Mesendoderm (in vitro differentiated cells): ENCODE measurements around the gene EIF2D.

Experiments used
- DNase-seq: peaks from one replicate; pipeline ENCODE4 v3.0.0; 2013
- H2AK5ac ChIP-seq: 2 replicates; pipeline ENCODE4 v1.6.1; 2013; ENCODE audit warnings: low read length, inconsistent platforms
- H2BK120ac ChIP-seq: 2 replicates; pipeline ENCODE4 v1.6.1; 2013; ENCODE audit warnings: low read depth, mild to moderate bottlenecking, low read length, moderate library complexity, mixed read lengths
- H2BK15ac ChIP-seq: replicated peaks from 2 replicates; pipeline ENCODE4 v1.6.1; 2013; ENCODE audit warnings: low read depth, mild to moderate bottlenecking, moderate library complexity
- H2BK5ac ChIP-seq: 2 replicates; pipeline ENCODE4 v1.6.1; 2013; ENCODE audit warnings: low read length, inconsistent platforms
- H3K18ac ChIP-seq: 2 replicates; pipeline ENCODE4 v1.6.1; 2013; ENCODE audit warnings: mild to moderate bottlenecking, low read length, mixed read lengths
- H3K23ac ChIP-seq: one replicate; pipeline ENCODE4 v1.6.1; 2013; ENCODE audit warnings: low read length
- H3K27ac ChIP-seq: 2 replicates; pipeline ENCODE4 v1.5.1; 2013; ENCODE audit warnings: low read depth, mild to moderate bottlenecking, inconsistent platforms, low read length, moderate library complexity
- H3K27me3 ChIP-seq: 2 replicates; pipeline ENCODE4 v1.6.1; 2013; ENCODE audit warnings: low read length, control low read depth, mild to moderate bottlenecking, inconsistent platforms; ENCODE audit not compliant: insufficient read depth, poor library complexity
- H3K36me3 ChIP-seq: 2 replicates; pipeline ENCODE4 v1.6.1; 2013; ENCODE audit warnings: low read length, inconsistent platforms; ENCODE audit not compliant: control insufficient read depth, insufficient read depth
- H3K4ac ChIP-seq: one replicate; pipeline ENCODE4 v1.6.1; 2013; ENCODE audit warnings: low read depth, mild to moderate bottlenecking, low read length, moderate library complexity
- H3K4me1 ChIP-seq: 2 replicates; pipeline ENCODE4 v1.6.1; 2013; ENCODE audit warnings: low read depth, low read length, inconsistent platforms; ENCODE audit not compliant: control insufficient read depth
- H3K4me2 ChIP-seq: 2 replicates; pipeline ENCODE4 v1.6.1; 2013; ENCODE audit warnings: low read length
- H3K4me3 ChIP-seq: 2 replicates; pipeline ENCODE4 v1.5.1; 2013; ENCODE audit warnings: mild to moderate bottlenecking, low read length
- H3K56ac ChIP-seq: one replicate; pipeline ENCODE4 v1.6.1; 2013; ENCODE audit warnings: low read length
- H3K79me1 ChIP-seq: 2 replicates; pipeline ENCODE4 v1.6.1; 2013; ENCODE audit warnings: low read length, inconsistent platforms
- H3K79me2 ChIP-seq: 2 replicates; pipeline ENCODE4 v1.6.1; 2013; ENCODE audit warnings: mild to moderate bottlenecking, low read length; ENCODE audit not compliant: control insufficient read depth, insufficient read depth
- H3K9ac ChIP-seq: 2 replicates; pipeline ENCODE4 v1.6.1; 2013; ENCODE audit warnings: low read length, inconsistent platforms
- H4K5ac ChIP-seq: one replicate; pipeline ENCODE4 v1.6.1; 2013; ENCODE audit warnings: low read length
- H4K8ac ChIP-seq: one replicate; pipeline ENCODE4 v1.6.1; 2013; ENCODE audit warnings: low read depth, mild to moderate bottlenecking, control low read depth, low read length, moderate library complexity
- WGBS: extraction: QIAGEN DNeasy Blood & Tissue Kit; methylation state at CpG from one replicate; pipeline ENCODE4 v1.1.7; 2013; ENCODE audit warnings: low lambda C conversion rate, missing lambda C conversion rate; ENCODE audit not compliant: insufficient coverage; ENCODE audit errors: extremely low coverage; 5-methylcytosine and 5-hydroxymethylcytosine counted together

The EIF2D gene

GRCh38 chr1:206657751-206658150 is 45.5 kb upstream of the EIF2D start:
- H3K79me2 ChIP-seq: no peaks in the 10 kb centered on the region
- H3K4ac ChIP-seq: no peak overlapping the region
- peak; percentile 73 for DNase-seq
- no peak overlapping the region for H2BK120ac ChIP-seq
- H3K27ac ChIP-seq: no peak overlapping the region
- H2BK15ac ChIP-seq: no peak overlapping the region
- peak overlapping the region; percentile 52 for H3K56ac ChIP-seq
- no peaks in the 10 kb centered on the region for H3K36me3 ChIP-seq
- no peak overlapping the region for H4K8ac ChIP-seq
- H3K18ac ChIP-seq: no peak overlapping the region
- H2AK5ac ChIP-seq: no peak overlapping the region
- H2BK5ac ChIP-seq: no peak overlapping the region
- peaks cover 7% of the 10 kb centered on the region for H3K4me1 ChIP-seq
- no CpG with 5 or more reads among the region's 6 CpGs for WGBS
- no peak overlapping the region for H4K5ac ChIP-seq
- H3K4me3 ChIP-seq: no peak overlapping the region
- no peaks in the 10 kb centered on the region for H3K79me1 ChIP-seq
- no peaks in the 10 kb centered on the region for H3K27me3 ChIP-seq
- H3K4me2 ChIP-seq: no peak overlapping the region
- no peak overlapping the region for H3K23ac ChIP-seq
- no peak overlapping the region for H3K9ac ChIP-seq

- Histone ChIP-seq H4K8ac (no peak overlapping the region), H2BK120ac (no peak overlapping the region), H3K79me2 (no peaks in the 10 kb centered on the region), H3K23ac (no peak overlapping the region), H2BK15ac (no peak overlapping the region), H3K18ac (no peak overlapping the region), H2AK5ac (no peak overlapping the region), H3K9ac (no peak overlapping the region), H3K27me3 (no peaks in the 10 kb centered on the region), H3K36me3 (no peaks in the 10 kb centered on the region), H3K4me3 (no peak overlapping the region), H3K56ac (no peak overlapping the region), H3K4me2 (no peak overlapping the region), H3K4ac (no peak overlapping the region), H3K4me1 (peaks cover 7% of the 10 kb centered on the region), H3K27ac (no peak overlapping the region), H2BK5ac (no peak overlapping the region), H3K79me1 (no peaks in the 10 kb centered on the region), H4K5ac (no peak overlapping the region)
- DNase-seq: no peak
- no CpG with 5 or more reads among the region's 3 CpGs for WGBS
These were observed 44.7 kb upstream of the EIF2D start for GRCh38 chr1:206656936-206657335.

- Histone ChIP-seq H3K79me1 (no peaks in the 10 kb centered on the region), H3K4me1 (peaks cover 7% of the 10 kb centered on the region), H2BK15ac (no peak overlapping the region), H4K8ac (no peak overlapping the region), H3K36me3 (no peaks in the 10 kb centered on the region), H2BK5ac (no peak overlapping the region), H3K27ac (no peak overlapping the region), H3K27me3 (no peaks in the 10 kb centered on the region), H3K18ac (no peak overlapping the region), H4K5ac (no peak overlapping the region), H3K4ac (no peak overlapping the region), H3K23ac (no peak overlapping the region), H3K79me2 (no peaks in the 10 kb centered on the region), H2BK120ac (no peak overlapping the region), H3K56ac (no peak overlapping the region), H2AK5ac (no peak overlapping the region), H3K9ac (no peak overlapping the region), H3K4me2 (no peak overlapping the region), H3K4me3 (no peak overlapping the region)
- no CpG with 5 or more reads among the region's 4 CpGs for WGBS
- no peak for DNase-seq
These were observed 43.2 kb upstream of the EIF2D start for GRCh38 chr1:206655471-206655882.

GRCh38 chr1:206654828-206655227 is 42.6 kb upstream of the EIF2D start:
- Histone ChIP-seq H3K79me1 (no peaks in the 10 kb centered on the region), H3K23ac (no peak overlapping the region), H4K8ac (no peak overlapping the region), H3K36me3 (no peaks in the 10 kb centered on the region), H3K4me3 (no peak overlapping the region), H2BK120ac (no peak overlapping the region), H2BK15ac (no peak overlapping the region), H3K18ac (no peak overlapping the region), H3K4me2 (no peak overlapping the region), H3K27ac (no peak overlapping the region), H3K4me1 (peaks cover 7% of the 10 kb centered on the region), H3K27me3 (no peaks in the 10 kb centered on the region), H3K56ac (no peak overlapping the region), H2BK5ac (no peak overlapping the region), H2AK5ac (no peak overlapping the region), H3K9ac (no peak overlapping the region), H4K5ac (no peak overlapping the region), H3K79me2 (no peaks in the 10 kb centered on the region), H3K4ac (no peak overlapping the region)
- WGBS: no CpG with 5 or more reads among the region's 2 CpGs
- no peak for DNase-seq

- H3K4me3 ChIP-seq: no peak overlapping the region
- H3K9ac ChIP-seq: no peak overlapping the region
- H3K23ac ChIP-seq: no peak overlapping the region
- peaks cover 3% of the 10 kb centered on the region for H3K4me1 ChIP-seq
- H3K56ac ChIP-seq: no peak overlapping the region
- H3K36me3 ChIP-seq: no peaks in the 10 kb centered on the region
- H4K8ac ChIP-seq: no peak overlapping the region
- H2BK15ac ChIP-seq: no peak overlapping the region
- H3K4me2 ChIP-seq: no peak overlapping the region
- H3K79me2 ChIP-seq: no peaks in the 10 kb centered on the region
- H2AK5ac ChIP-seq: no peak overlapping the region
- WGBS: no CpG with 5 or more reads among the region's 7 CpGs
- DNase-seq: no peak
- H3K79me1 ChIP-seq: no peaks in the 10 kb centered on the region
- no peak overlapping the region for H2BK120ac ChIP-seq
- H3K4ac ChIP-seq: no peak overlapping the region
- H3K27ac ChIP-seq: no peak overlapping the region
- H3K27me3 ChIP-seq: no peaks in the 10 kb centered on the region
- no peak overlapping the region for H3K18ac ChIP-seq
- H4K5ac ChIP-seq: no peak overlapping the region
- no peak overlapping the region for H2BK5ac ChIP-seq
These were observed 41.6 kb upstream of the EIF2D start for GRCh38 chr1:206653715-206654459.
